GM12878 (cell line): ENCODE measurements around the gene SNX13.

Source experiments
- BCL11A ChIP-seq: IDR thresholded peaks from 2 replicates; pipeline ENCODE4 v1.6.1; 2011; ENCODE audit warnings: low read depth, low read length
- CTCF ChIP-seq, 3 experiments: IDR thresholded peaks in 2 of 3; conservative IDR thresholded peaks in 1 of 3; 2 replicates each; pipeline ENCODE4 v1.5.1; 2011; ENCODE audit warnings: low read depth in 3 of 3, low read length in 3 of 3, mild to moderate bottlenecking in 3 of 3, control low read depth in 2 of 3, moderate library complexity in 2 of 3, inconsistent platforms in 1 of 3, mixed read lengths in 1 of 3; ENCODE audit not compliant: control insufficient read depth in 2 of 3, insufficient read depth in 1 of 3; ENCODE audit errors: extremely low read depth in 1 of 3
- EP300 ChIP-seq, 2 experiments: fragments of 150-350 bp in 1 of 2; IDR thresholded peaks; 2 replicates each; pipeline ENCODE4 v1.6.1; 2011 to 2012; ENCODE audit warnings: low read depth in 2 of 2, low read length in 2 of 2, borderline replicate concordance in 1 of 2, improper control_type of control experiment in 1 of 2, inconsistent platforms in 1 of 2; ENCODE audit not compliant: control insufficient read depth in 1 of 2
- EZH2 ChIP-seq: IDR thresholded peaks from 2 replicates; pipeline ENCODE4 v1.6.1; 2012; ENCODE audit warnings: low read depth, mild to moderate bottlenecking, control low read depth, inconsistent platforms, low read length, borderline replicate concordance; ENCODE audit not compliant: control insufficient read depth
- GABPA ChIP-seq: IDR thresholded peaks from 2 replicates; pipeline ENCODE4 v1.6.1; 2014; ENCODE audit warnings: antibody characterized with exemption, low read depth, mild to moderate bottlenecking, inconsistent platforms
- JUNB ChIP-seq: IDR thresholded peaks from 2 replicates; pipeline ENCODE4 v1.6.1; 2016; ENCODE audit warnings: antibody characterized with exemption, mild to moderate bottlenecking
- MAX ChIP-seq: IDR thresholded peaks from 2 replicates; pipeline ENCODE4 v1.6.1; 2012; ENCODE audit warnings: low read depth, low read length, improper control_type of control experiment
- NKRF ChIP-seq: fragments of 450-650 bp; conservative IDR thresholded peaks from 2 replicates; pipeline ENCODE4 v1.6.1; 2017; ENCODE audit warnings: mild to moderate bottlenecking, moderate library complexity
- NRF1 ChIP-seq: conservative IDR thresholded peaks from 2 replicates; pipeline ENCODE4 v1.6.1; 2011; ENCODE audit warnings: mild to moderate bottlenecking, low read depth, low read length, improper control_type of control experiment
- POLR2A ChIP-seq: IDR thresholded peaks from 2 replicates; pipeline ENCODE4 v1.6.1; 2011; ENCODE audit warnings: low read depth, mild to moderate bottlenecking, low read length
- POLR2AphosphoS5 ChIP-seq: IDR thresholded peaks from 2 replicates; pipeline ENCODE4 v1.6.1; 2011; ENCODE audit warnings: mild to moderate bottlenecking, low read length, inconsistent platforms
- SMC3 ChIP-seq: IDR thresholded peaks from 2 replicates; pipeline ENCODE4 v1.6.1; 2011; ENCODE audit warnings: low read length, improper control_type of control experiment, borderline replicate concordance

GRCh38 chr7:17988141-17988540, 47.8 kb upstream of the SNX13 start:
- no peak for TF ChIP-seq GABPA
- no peak for TF ChIP-seq JUNB
- no peak for TF ChIP-seq NKRF
- TF ChIP-seq BCL11A = no peak
- no peak for TF ChIP-seq EP300 (IDR thresholded peaks at IDR 0.05; ENCODE audit: borderline replicate concordance in 1 of 2, control insufficient read depth in 1 of 2, low read depth in 2 of 2, low read length in 2 of 2)
- TF ChIP-seq NRF1 = no peak
- TF ChIP-seq POLR2AphosphoS5 = no peak
- no peak for TF ChIP-seq MAX
- TF ChIP-seq CTCF (IDR thresholded peaks at IDR 0.05 in 2 of 3, conservative IDR thresholded peaks at IDR 0.05 in 1 of 3; ENCODE audit: control insufficient read depth in 2 of 3, extremely low read depth in 1 of 3, insufficient read depth in 1 of 3, low read depth in 3 of 3, low read length in 3 of 3) = no peak
- TF ChIP-seq EZH2 = no peak
- no peak for TF ChIP-seq POLR2A
- no peak for TF ChIP-seq SMC3
